OCI-LY7 (cell line): ENCODE measurements around the gene CDC42BPA. TPM values are rescaled to one million over a fixed set of nuclear protein-coding genes. Genes with fewer than 3 reads are reported as not detected.

Source experiments
- BruUV-seq: library from RNA; stranded (reverse); fragments of 400-500 nt; replicated peaks from 2 replicates; lab custom pipeline; 2021; lab: Mats Ljungman, UMichigan
- CTCF ChIA-PET: fragments of 300-600 bp; sonication (Branson Sonifier 250); formaldehyde crosslinking; loops from one replicate; lab custom pipeline; 2022; ENCODE audit warnings: antibody characterized with exemption; ENCODE audit not compliant: unreplicated experiment; lab: Charles Lee
- POLR2A ChIA-PET: fragments of 300-600 bp; sonication (Branson Sonifier 250); formaldehyde crosslinking; loops from one replicate; lab custom pipeline; 2022; ENCODE audit warnings: antibody characterized with exemption; lab: Charles Lee
- DNase-seq: peaks from one replicate; pipeline ENCODE4 v3.0.0-alpha.2; 2015; ENCODE audit warnings: low spot score
- H2AFZ ChIP-seq: fragments of 200-600 bp; sonication (generic), shearing (Covaris generic); 2 replicates; pipeline ENCODE4 v1.6.1; 2014; ENCODE audit warnings: mild to moderate bottlenecking, antibody characterized with exemption, low read length, moderate library complexity
- H3K27ac ChIP-seq: fragments of 200-600 bp; sonication (generic); 2 replicates; pipeline ENCODE4 v1.5.1; 2014; ENCODE audit warnings: mixed run types, low read depth, mild to moderate bottlenecking, moderate library complexity, low read length, inconsistent platforms; ENCODE audit not compliant: poor library complexity, severe bottlenecking
- H3K36me3 ChIP-seq: fragments of 200-600 bp; sonication (generic); 2 replicates; pipeline ENCODE4 v1.6.1; 2014; ENCODE audit warnings: mild to moderate bottlenecking, antibody characterized with exemption, low read length, moderate library complexity, mixed read lengths; ENCODE audit not compliant: insufficient read depth
- H3K4me1 ChIP-seq: fragments of 200-600 bp; sonication (generic); 2 replicates; pipeline ENCODE4 v1.5.1; 2014; ENCODE audit warnings: mild to moderate bottlenecking, low read length; ENCODE audit not compliant: insufficient read depth, poor library complexity, severe bottlenecking
- H3K4me2 ChIP-seq: fragments of 200-600 bp; sonication (generic); 2 replicates; pipeline ENCODE4 v1.6.1; 2014; ENCODE audit warnings: mild to moderate bottlenecking, low read length
- H3K4me3 ChIP-seq: fragments of 200-600 bp; sonication (generic); 2 replicates; pipeline ENCODE4 v1.5.1; 2014; ENCODE audit warnings: mild to moderate bottlenecking, low read depth, low read length; ENCODE audit not compliant: poor library complexity, severe bottlenecking
- H3K79me2 ChIP-seq: fragments of 200-600 bp; sonication (generic); 2 replicates; pipeline ENCODE4 v1.6.1; 2016; ENCODE audit warnings: low read depth, mild to moderate bottlenecking, low read length, moderate library complexity, mixed read lengths; ENCODE audit not compliant: insufficient read depth
- H3K9me2 ChIP-seq: fragments of 200-600 bp; sonication (generic); 2 replicates; pipeline ENCODE4 v1.6.1; 2016; ENCODE audit warnings: mild to moderate bottlenecking, low read length, mixed read lengths; ENCODE audit not compliant: insufficient read depth
- H3K9me3 ChIP-seq: fragments of 200-600 bp; sonication (generic); 2 replicates; pipeline ENCODE4 v1.6.1; 2014; ENCODE audit warnings: mild to moderate bottlenecking, mixed run types, low read length, mixed read lengths
- H4K20me1 ChIP-seq: fragments of 200-600 bp; sonication (generic); 2 replicates; pipeline ENCODE4 v1.6.1; 2014; ENCODE audit warnings: mild to moderate bottlenecking, antibody characterized with exemption, low read length, moderate library complexity, mixed read lengths; ENCODE audit not compliant: insufficient read depth
- EZH2phosphoT487 ChIP-seq: fragments of 200-600 bp; sonication (generic); IDR thresholded peaks from 2 replicates; pipeline ENCODE4 v1.6.1; 2018; ENCODE audit warnings: low read depth, borderline replicate concordance, mild to moderate bottlenecking, mixed run types, antibody characterized with exemption, low read length, moderate library complexity, mixed read lengths
- intact Hi-C: fragments of 100-400 bp; cut with micrococcal nuclease; formaldehyde crosslinking; loops from one replicate; pipeline ENCODE4 v1.10.0; 2022; ENCODE audit not compliant: unreplicated experiment
- total RNA-seq, 2 experiments: library from RNA; depleted of rRNA in 1 of 2; stranded (reverse); fragments of >200 nt in 1 of 2; shearing (Covaris generic) in 1 of 2; gene quantifications; 2 replicates each; pipeline ENCODE4 v1.2.3, GENCODE V29; 2014 to 2022
- TF ChIP-seq, protein P1 (sequence below): fragments of 200-600 bp; sonication (generic); conservative IDR thresholded peaks from 2 replicates; pipeline ENCODE4 v1.5.1; 2014; ENCODE audit warnings: mild to moderate bottlenecking, antibody characterized with exemption, low read length, moderate library complexity, mixed read lengths

The CDC42BPA gene
- total RNA-seq, 2 experiments from 2014 or later = not detected

DNA sequence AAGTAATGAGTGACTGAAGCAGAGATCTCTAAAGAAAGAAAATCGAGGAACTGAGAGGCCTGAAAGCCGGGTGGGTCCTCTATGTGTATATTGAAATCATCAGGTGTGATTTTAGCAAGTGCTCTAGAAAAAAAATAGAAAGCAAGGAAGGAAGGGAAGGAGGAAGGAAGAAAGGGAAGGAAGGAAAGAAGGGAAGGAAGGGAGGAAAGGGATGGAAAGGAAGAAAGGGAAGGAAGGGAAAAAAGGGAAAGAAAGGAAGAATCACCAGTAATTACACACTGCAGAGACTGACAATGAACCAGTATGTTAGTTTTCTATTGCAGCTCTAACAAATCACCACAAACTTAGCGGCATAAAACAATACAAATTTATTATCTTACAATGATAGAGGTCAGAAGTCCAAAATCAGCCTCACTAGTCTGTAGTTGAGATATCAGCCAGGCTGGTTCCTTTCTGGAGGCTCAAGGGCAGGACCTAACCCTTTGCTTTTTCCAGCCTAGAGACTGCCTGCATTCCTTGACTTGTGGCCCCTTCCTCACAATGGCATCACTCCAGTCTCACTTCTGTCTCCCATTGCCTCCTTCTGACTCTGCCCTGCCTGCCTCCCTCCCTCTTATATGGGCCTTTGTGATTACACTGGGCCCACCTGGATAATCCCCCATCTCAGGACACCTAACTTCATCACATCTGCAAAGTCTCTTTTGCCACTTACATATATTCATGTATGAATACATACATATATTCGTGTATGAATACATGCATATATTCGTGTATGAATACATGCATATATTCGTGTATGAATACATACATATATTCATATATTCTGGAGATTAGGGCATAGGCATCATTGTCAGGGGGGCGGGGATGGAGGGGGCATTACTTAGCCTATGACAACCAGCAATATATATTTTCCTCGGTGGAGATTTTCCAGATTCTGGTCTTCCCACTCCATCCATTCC is 47.5 kb upstream of the CDC42BPA start:
- no peaks in the 10 kb centered on the region for H4K20me1 ChIP-seq
- TF ChIP-seq, protein P1, sequence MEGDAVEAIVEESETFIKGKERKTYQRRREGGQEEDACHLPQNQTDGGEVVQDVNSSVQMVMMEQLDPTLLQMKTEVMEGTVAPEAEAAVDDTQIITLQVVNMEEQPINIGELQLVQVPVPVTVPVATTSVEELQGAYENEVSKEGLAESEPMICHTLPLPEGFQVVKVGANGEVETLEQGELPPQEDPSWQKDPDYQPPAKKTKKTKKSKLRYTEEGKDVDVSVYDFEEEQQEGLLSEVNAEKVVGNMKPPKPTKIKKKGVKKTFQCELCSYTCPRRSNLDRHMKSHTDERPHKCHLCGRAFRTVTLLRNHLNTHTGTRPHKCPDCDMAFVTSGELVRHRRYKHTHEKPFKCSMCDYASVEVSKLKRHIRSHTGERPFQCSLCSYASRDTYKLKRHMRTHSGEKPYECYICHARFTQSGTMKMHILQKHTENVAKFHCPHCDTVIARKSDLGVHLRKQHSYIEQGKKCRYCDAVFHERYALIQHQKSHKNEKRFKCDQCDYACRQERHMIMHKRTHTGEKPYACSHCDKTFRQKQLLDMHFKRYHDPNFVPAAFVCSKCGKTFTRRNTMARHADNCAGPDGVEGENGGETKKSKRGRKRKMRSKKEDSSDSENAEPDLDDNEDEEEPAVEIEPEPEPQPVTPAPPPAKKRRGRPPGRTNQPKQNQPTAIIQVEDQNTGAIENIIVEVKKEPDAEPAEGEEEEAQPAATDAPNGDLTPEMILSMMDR = no peak
- no peak for TF ChIP-seq EZH2phosphoT487
- BruUV-seq = no TSS peak
- no peaks in the 10 kb centered on the region for H3K9me2 ChIP-seq
- no peak for DNase-seq
- ChIA-PET POLR2A (no interaction called here), CTCF (no interaction called here)
- intact Hi-C loops = no loop called here
- H3K36me3 ChIP-seq = no peaks in the 10 kb centered on the region
- no peak overlapping the region for H3K27ac ChIP-seq
- H2AFZ ChIP-seq = no peak overlapping the region
- H3K4me1 ChIP-seq = no peaks in the 10 kb centered on the region
- no peak overlapping the region for H3K4me2 ChIP-seq
- H3K9me3 ChIP-seq = no peaks in the 10 kb centered on the region
- no peak overlapping the region for H3K4me3 ChIP-seq
- no peaks in the 10 kb centered on the region for H3K79me2 ChIP-seq

DNA sequence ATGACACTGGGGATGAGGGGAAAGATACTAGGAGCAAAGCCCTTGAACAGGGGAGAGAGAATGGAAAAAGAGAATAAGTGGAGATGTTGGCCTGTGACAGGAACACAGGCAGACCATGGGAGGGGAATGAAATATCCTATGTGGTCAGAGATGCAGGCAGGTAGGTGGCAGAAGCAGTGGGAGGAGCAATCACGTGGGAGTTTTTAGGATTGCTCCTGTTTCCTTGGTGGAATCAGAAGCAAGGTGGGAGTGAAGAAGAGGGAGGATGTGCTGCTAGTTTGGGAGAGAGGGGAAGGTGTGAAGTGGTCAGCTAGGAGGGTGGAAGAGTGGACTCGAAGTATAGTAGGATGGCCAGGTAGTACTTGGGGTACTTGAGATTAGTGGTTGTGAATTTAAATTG is 46.4 kb upstream of the CDC42BPA start:
- no peaks in the 10 kb centered on the region for H3K9me2 ChIP-seq
- no peaks in the 10 kb centered on the region for H3K79me2 ChIP-seq
- no TSS peak for BruUV-seq
- ChIA-PET CTCF (no interaction called here), POLR2A (interaction anchor here (0.7 kb wide), 1 partner anchor 468 kb away, joined by 4 read pairs; no protein-coding TSS in a partner anchor)
- intact Hi-C loops = no loop called here
- no peak overlapping the region for H3K4me2 ChIP-seq
- H2AFZ ChIP-seq = no peak overlapping the region
- no peaks in the 10 kb centered on the region for H3K36me3 ChIP-seq
- no peaks in the 10 kb centered on the region for H3K4me1 ChIP-seq
- H3K9me3 ChIP-seq = no peaks in the 10 kb centered on the region
- no peak overlapping the region for H3K27ac ChIP-seq
- no peak overlapping the region for H3K4me3 ChIP-seq
- DNase-seq = no peak
- no peaks in the 10 kb centered on the region for H4K20me1 ChIP-seq
- TF ChIP-seq, protein P1 = no peak
- TF ChIP-seq EZH2phosphoT487 = no peak

DNA sequence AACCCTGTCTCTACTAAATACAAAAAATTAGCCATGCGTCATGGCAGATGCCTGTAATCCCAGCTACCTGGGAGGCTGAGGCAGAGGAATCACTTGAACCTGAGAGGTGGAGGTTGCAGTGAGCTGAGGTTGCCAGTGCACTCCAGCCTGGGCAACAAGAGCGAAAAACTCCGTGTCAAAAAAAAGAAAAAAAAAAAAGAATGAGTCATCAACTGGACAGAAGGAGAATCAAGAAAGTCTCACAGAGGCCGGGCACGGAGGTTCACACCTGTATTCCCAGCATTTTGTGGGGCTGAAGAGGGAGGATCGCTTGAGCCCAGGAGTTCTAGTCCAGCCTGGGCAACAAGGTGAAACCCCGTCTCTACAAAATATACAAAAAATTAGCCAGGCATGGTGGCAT is 45.5 kb upstream of the CDC42BPA start:
- no peak for DNase-seq
- intact Hi-C loops = no loop called here
- Histone ChIP-seq H3K4me2 (no peak overlapping the region), H3K4me1 (no peaks in the 10 kb centered on the region), H2AFZ (no peak overlapping the region), H4K20me1 (no peaks in the 10 kb centered on the region), H3K36me3 (no peaks in the 10 kb centered on the region), H3K9me3 (no peaks in the 10 kb centered on the region), H3K9me2 (no peaks in the 10 kb centered on the region), H3K4me3 (no peak overlapping the region), H3K79me2 (no peaks in the 10 kb centered on the region), H3K27ac (no peak overlapping the region)
- BruUV-seq = no TSS peak
- ChIA-PET POLR2A (no interaction called here), CTCF (no interaction called here)
- TF ChIP-seq, protein P1 = no peak
- TF ChIP-seq EZH2phosphoT487 = no peak
